Measurements from ENCODE around the gene SLC7A6.
A peak's percentile ranks its signal among the peaks of the same experiment; 100 is the strongest.

The SLC7A6 gene

GRCh38 chr16:68264128-68265077, at the start of gene SLC7A6:
Gene SLC7A6 (plus strand): TSS chr16:68264526. CDS start chr16:68274727, 10,201 bp downstream.
- DNase-seq (ENCODE audit: low read depth) = no peak

DNA sequence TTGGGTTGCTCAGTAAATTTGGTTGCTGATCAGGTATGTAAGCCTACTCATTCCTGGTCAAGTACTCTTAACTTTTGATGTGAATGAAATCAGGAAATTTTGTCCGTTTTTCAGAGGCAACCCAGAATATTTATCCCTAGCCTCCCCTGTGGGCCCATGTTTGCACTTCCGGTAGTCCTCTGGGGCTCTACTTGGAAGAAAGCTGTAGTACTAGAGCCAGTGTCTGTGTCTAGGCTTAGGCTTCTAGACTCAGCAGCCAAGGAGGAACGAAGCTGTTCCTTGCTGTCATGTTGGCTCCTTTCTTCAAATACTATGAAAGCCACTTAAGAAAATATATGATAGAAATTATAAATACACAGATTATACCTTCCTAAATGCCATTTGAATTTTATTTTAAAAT, 49.6 kb upstream of the SLC7A6 start:
- no peak for DNase-seq (ENCODE audit: low read depth)

- DNase-seq (ENCODE audit: low read depth) = no peak
Observed at GRCh38 chr16:68215302-68215701, 49.0 kb upstream of the SLC7A6 start.

- DNase-seq (ENCODE audit: low read depth) = no peak
Observed at GRCh38 chr16:68216240-68216639, 48.1 kb upstream of the SLC7A6 start.

- no peak for DNase-seq (ENCODE audit: low read depth)
Observed at GRCh38 chr16:68217506-68217905, 46.8 kb upstream of the SLC7A6 start.

GRCh38 chr16:68219725-68220351, 44.5 kb upstream of the SLC7A6 start:
- no peak for DNase-seq (ENCODE audit: low read depth)

- no peak for DNase-seq (ENCODE audit: low read depth)
Observed at GRCh38 chr16:68223072-68223471, 41.3 kb upstream of the SLC7A6 start.

DNA sequence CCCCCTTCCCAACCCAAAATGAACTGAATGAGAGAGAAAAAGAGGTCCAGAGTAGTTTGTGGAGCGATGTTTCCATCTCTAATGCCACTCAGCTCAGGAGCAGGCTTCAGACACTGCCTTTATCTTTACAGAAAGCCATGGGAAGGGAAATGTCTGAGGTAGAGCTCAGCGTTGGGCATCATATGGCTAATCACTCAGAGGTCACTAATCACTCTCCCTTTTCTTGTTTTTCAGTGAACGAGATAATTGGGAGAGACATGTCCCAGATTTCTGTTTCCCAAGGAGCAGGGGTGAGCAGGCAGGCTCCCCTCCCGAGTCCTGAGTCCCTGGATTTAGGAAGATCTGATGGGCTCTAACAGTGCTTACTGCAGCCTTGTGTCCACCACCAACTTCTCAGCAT, 38.2 kb upstream of the SLC7A6 start:
- no peak for DNase-seq (ENCODE audit: low read depth)

- no peak for DNase-seq (ENCODE audit: low read depth)
Observed at GRCh38 chr16:68227183-68227793, 37.0 kb upstream of the SLC7A6 start.

GRCh38 chr16:68227850-68228553, 36.3 kb upstream of the SLC7A6 start:
- DNase-seq (ENCODE audit: low read depth) = no peak

- no peak for DNase-seq (ENCODE audit: low read depth)
Observed at GRCh38 chr16:68228652-68229051, 35.7 kb upstream of the SLC7A6 start.

GRCh38 chr16:68229431-68230175, 34.7 kb upstream of the SLC7A6 start:
- peak; percentile 51 for DNase-seq (ENCODE audit: low read depth)

DNA sequence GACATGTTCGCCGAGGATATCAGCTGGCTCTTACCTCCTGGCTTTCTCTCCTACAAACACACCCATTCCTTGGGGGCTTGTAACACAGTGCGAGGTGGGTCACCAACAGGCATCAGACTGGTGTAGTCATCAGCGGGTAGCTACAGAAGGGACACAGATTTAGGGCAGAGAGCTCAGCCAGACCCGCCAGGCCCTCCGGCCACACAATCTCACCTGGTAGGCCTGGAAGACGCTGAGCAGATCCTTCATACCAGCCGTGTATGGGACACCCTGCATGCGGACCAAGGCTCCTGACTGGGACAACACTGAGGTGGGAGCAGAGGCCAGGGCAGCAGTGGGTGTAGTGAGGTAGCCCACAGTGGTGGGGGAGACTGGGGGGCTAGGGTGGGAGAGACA, 34.2 kb upstream of the SLC7A6 start:
- no peak for DNase-seq (ENCODE audit: low read depth)

DNA sequence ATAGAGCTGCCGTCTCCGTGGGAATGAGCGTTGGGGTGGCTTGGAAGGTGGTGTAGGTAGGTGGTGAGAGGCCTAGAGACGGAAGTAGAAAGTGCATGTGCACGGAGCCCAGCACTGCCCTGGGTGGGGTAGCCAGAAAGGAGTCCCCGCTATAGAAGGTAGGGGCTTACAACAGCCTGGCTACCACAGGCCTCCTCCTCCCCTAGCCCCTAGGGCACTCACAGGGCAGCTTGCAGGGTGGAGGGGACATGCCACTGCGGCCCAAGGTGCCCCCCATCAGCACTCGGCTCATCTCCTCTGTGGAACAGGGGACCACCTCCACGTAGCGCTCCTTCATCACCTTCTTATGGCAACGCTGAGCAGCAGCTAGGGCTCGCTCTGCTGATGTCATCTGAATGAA, 33.4 kb upstream of the SLC7A6 start:
- DNase-seq (ENCODE audit: low read depth) = no peak

GRCh38 chr16:68231384-68232136, 32.8 kb upstream of the SLC7A6 start:
- DNase-seq (ENCODE audit: low read depth) = no peak

DNA sequence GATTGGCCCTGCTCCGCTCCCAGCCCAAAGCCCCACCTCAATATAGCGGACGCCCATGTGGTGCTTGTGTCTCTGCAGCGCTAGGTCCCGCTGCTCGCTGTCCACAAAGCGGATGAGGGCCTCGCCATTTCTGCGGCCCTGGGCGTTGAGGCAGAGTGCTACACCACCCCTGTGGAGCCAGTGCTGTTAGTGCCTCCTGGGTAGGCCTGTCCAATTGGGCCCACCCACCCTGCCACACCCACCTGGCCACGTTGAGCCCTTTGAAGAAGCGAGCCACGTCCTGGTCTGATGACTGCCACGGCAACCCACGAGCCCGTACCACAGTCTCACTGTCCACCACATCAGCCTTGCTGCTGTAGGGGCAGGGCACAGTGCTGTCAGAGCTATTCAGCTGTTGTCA, 32.0 kb upstream of the SLC7A6 start:
- no peak for DNase-seq (ENCODE audit: low read depth)

GRCh38 chr16:68233085-68233834, 31.1 kb upstream of the SLC7A6 start:
- no peak for DNase-seq (ENCODE audit: low read depth)

DNA sequence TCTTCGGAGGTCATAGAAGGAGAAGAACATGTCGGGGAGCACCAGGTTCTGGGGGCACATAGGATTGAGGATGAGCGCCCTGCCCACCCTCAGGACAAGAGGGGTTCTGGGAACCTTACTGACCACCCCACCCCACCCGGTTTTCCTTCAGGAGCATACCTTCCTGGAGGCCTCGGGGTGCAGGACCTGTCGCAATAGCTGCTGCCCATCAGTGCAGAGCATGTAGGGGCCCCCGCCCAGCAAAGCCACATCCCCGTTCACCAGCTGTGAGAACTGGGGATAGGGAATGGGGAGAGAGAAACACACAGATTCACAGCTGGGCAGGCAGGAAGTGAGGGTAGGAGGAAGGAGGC, 30.5 kb upstream of the SLC7A6 start:
- DNase-seq (ENCODE audit: low read depth) = no peak

DNA sequence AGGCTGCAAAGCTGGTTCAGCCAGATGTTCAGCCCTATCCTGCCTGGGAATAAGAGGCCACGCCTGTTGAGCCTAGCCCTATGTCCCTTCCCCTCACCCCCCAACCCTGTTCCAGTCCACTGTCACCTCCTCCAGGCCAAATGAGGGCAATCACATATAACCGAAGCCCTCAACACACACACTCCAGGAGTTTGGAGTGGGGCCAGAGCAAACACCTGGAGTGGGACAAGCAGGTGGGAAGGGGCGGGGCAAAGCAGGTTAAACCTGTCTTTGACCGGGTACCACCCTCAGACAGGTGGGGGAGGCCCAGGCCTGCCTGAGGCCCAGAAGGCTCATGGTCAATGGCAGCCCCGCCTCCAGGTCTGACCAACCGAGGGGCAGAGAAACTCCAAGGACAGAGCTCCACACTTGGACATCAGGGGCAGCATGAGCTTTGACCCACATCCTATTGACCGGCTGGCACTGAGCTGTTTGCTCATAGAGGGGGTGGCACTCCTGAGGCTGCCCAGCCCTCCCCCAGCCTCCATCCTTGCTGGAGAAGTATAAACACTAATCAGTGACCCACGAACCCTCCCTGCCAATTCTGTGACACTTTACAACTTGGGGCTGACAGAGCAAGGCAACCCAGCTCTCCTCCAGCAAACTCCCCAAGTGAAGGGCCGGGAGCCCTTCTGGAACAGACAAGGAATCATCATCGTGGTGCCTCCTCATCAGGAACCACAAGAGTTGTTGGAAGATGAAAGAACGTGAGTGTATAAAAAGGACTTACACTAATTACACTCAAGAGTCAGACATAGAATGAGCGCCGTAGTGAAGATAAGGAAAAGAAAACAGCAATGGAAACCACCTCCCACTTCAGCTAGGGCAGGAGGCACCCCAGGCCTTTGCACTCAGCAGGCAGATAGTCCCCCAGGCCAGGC, 29.9 kb upstream of the SLC7A6 start:
- no peak for DNase-seq (ENCODE audit: low read depth)

Data from fibroblast of the conjunctiva (primary cell).